HG03520 (cell line): ENCODE data around the gene NKAIN2.
"Not testable (repeated sequence)": the region's sequence is repeated elsewhere in the genome, so short reads cannot be mapped to it uniquely, and the experiment has no call there.

ENCODE experiments used
- ATAC-seq: cut with Tn5 transposase; IDR thresholded peaks from one replicate; pipeline ENCODE4 v1.9.1; 2021; ENCODE audit warnings: mild to moderate bottlenecking, moderate library complexity; ENCODE audit not compliant: unreplicated experiment

NKAIN2 gene

DNA sequence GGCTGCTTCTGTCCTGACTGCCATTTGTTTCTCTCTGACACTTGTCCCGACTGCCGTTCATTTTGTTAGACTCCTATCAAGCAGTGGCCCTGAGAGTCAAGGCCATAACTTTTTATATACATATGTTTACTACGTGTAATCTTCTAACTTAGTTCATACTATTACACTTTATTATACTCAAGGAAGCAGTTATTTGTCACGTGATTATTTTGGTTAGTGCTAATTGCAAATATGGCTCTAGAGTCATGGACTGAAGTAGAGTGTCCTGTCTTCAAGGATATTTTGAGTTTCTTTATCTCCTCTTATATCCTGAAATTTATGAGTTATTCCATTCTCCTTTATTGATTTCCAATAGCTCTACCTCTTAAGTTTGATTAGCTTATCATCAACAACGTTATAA lies 864.4 kb downstream of the NKAIN2 start:
- ATAC-seq: no peak

GRCh38 chr6:124669713-124670480 lies 866.2 kb downstream of the NKAIN2 start:
- no peak for ATAC-seq

GRCh38 chr6:124670801-124671200 lies 867.1 kb downstream of the NKAIN2 start:
- ATAC-seq: no peak

DNA sequence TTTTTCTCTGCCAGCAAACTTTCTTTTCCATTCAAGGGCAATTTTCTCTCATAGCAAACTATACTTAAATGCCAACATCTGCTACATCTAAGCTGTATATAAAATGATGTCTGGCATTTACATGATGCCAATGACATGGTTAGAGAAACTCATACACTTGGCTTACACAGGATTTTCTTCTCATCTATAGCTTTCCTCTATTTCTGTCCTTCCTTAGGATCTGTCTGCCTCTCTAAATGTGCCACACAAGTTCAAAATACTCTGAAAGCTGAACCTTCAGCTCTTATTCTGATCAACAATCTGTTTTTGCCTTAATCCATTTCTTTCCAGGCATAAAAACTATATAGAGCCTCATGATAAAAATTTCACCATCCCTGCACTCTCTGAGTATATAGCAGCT lies 867.7 kb downstream of the NKAIN2 start:
- ATAC-seq: no peak

- no peak for ATAC-seq
Observed at GRCh38 chr6:124674042-124674441, 870.4 kb downstream of the NKAIN2 start.

GRCh38 chr6:124676033-124676432 lies 872.4 kb downstream of the NKAIN2 start:
- ATAC-seq: no peak

GRCh38 chr6:124677874-124678273 lies 874.2 kb downstream of the NKAIN2 start:
- no peak for ATAC-seq

- ATAC-seq: no peak
Observed at GRCh38 chr6:124679387-124679786, 875.7 kb downstream of the NKAIN2 start.

GRCh38 chr6:124682751-124683150 lies 879.1 kb downstream of the NKAIN2 start:
- ATAC-seq: no peak

DNA sequence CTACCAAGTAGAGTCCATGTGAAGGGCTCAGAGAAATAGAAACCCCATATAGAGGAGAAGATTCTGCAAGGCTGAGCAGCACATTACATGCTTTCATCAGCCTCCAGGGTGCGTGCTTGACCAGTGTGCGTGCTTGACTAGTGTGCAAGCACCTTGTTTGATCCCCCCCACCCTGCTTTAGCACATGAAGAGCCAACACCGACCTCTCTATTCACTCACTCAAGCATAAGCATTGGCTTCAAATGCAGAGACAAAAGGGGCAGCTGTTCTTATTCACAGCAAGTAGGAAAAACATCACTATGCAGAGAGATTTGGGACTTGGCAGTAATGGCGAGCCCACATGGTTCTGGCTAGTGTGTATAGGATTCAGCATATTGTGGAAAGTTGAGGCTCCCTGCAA lies 879.8 kb downstream of the NKAIN2 start:
- no peak for ATAC-seq

GRCh38 chr6:124684621-124685020 lies 881.0 kb downstream of the NKAIN2 start:
- ATAC-seq: no peak

- no peak for ATAC-seq
Observed at GRCh38 chr6:124688369-124688768, 884.7 kb downstream of the NKAIN2 start.

- no peak for ATAC-seq
Observed at GRCh38 chr6:124694139-124694705, 890.6 kb downstream of the NKAIN2 start.

GRCh38 chr6:124699038-124699437 lies 895.4 kb downstream of the NKAIN2 start:
- ATAC-seq: no peak

DNA sequence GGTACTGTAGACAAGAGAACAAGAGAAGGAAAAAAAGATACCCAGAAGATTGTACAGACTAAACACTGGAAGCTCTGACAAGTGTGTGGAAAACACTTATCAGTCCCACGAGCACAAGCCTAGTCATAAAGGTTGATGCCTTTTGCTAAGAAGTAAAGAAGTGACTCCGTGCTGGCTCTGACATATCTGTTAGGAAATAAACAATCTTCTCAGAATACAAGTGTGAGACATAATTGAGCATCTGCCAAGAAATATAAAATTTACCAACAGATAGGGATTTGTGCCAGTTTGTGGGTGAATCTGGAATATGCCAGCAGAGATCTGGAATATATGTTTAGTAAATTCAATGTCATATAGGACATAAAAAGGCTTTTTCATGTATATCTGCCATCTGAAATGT lies 899.9 kb downstream of the NKAIN2 start:
- ATAC-seq: no peak

DNA sequence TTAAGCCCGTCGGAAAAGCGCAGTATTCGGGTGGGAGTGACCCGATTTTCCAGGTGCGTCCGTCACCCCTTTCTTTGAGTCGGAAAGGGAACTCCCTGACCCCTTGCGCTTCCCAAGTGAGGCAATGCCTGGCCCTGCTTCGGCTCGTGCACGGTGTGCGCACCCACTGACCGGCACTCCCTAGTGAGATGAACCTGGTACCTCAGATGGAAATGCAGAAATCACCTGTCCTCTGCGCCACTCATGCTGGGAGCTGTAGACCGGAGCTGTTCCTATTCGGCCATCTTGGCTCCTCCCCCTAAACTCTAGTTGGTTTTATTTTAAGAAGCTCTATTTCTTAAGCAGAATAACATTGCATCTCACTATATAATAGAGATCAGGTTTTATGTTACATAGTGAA lies 908.9 kb downstream of the NKAIN2 start:
- not testable (repeated sequence) for ATAC-seq

GRCh38 chr6:124714728-124715127 lies 911.1 kb downstream of the NKAIN2 start:
- no peak for ATAC-seq

- ATAC-seq: no peak
Observed at GRCh38 chr6:124719913-124720312, 916.2 kb downstream of the NKAIN2 start.

DNA sequence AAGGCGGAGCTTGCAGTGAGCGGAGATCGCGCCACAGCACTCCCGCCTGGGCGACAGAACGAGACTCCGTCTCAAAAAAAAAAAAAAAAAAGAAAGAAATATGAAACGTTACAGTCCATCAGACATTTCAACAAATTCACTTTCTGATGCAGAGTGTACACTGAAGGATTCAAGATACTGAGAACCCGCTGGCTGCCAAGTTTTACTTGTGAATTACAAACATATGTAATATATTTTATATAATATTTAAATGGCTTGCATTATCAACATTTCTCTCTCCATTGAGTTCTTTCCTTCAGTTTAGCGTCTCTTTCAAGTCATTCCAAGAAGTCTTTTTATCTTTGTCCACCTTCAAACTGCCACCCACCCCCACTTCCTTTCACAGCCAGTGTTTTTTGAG lies 917.7 kb downstream of the NKAIN2 start:
- ATAC-seq: no peak

DNA sequence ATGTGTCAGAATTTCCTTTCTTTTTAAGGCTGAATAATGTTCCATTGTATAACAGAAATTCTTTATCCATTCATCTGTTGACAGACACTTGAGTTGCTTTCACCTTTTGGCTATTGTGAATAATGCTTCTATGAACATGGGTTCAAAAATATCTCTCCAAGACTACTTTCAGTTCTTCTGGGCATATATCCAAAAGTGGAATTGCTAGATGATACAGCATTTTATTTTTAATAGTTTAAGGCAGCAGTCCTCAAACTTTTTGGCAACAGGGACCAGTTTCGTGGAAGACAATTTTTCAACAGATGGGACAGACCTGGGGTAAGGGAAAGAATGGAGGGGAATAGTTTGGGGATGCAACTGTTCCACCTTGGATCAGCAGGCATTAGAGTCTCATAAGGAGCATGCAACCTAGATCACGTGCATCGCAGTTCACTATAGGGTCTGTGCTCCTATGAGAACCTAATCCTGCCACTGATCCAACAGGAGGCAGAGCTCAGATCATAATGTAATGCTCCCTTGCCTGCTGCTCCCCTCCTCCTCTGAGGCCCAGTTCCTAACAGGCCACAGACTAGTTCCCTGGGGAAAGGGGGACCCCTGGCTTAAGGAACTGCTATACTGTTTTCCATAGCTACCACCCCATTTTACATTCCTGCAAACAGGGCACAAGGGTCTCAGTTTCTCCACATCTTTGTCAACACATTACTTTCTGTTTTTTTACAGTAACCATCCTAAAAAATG lies 918.6 kb downstream of the NKAIN2 start:
- ATAC-seq: no peak

GRCh38 chr6:124723671-124724070 lies 920.0 kb downstream of the NKAIN2 start:
- no peak for ATAC-seq

GRCh38 chr6:124737804-124738203 lies 934.1 kb downstream of the NKAIN2 start:
- not testable (repeated sequence) for ATAC-seq
